D721Med (cell line): ENCODE results near the gene ZNF681.

Experiments
- DNase-seq: peaks from one replicate; pipeline ENCODE4 v3.0.0; 2011; ENCODE audit warnings: low spot score; ENCODE audit not compliant: insufficient read length
- FAIRE-seq: peaks from 2 replicates; lab custom pipeline; 2011; peaks lifted over from hg19 to GRCh38; lab: Jason Lieb, UNC
- TF ChIP-seq, protein P1 (sequence below): IDR thresholded peaks from 2 replicates; pipeline ENCODE4 v1.5.1; 2012; ENCODE audit warnings: mild to moderate bottlenecking, control low read depth; ENCODE audit not compliant: insufficient read depth; ENCODE audit errors: missing control alignments

ZNF681 gene

DNA sequence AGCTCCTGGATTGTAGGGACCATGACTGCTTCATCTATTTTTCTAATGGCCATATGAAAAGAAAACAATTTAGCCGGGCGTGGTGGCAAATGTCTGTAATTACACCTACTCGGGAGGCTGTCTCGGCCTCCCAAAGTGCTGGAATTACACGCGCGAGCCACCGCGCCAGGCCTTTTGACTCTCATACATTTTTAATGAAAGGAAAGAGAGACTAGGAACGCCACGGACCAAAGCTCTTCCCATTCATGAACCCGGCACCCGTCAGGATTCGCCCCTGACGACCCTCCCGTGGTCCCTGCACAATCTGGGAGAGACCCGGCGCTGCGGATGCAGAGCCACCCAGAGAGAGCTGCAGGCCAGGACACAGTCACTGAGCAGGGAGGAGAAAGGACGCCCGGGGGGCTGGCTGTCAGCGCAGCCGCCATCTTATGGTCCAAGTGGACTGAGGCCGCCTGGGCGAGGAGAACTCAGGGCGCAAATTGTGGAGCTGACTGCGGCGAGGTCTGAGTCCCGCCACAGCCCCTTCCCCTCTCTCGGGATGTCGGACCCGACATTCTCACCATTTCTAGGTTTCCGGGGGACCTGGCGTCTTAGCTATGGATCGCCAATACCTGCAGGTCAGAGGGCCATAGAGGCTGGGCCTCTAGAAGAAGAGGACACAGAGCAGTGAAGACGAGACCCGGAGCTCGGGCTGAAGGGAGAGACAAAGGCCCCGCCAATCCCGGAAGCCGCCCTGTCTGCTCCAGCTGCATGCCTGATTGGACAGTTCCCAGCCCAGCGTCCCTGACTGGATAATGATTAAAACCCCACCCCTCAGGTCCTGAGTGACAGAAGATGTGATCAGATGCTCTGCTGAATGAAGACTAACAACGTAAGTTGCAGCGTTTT is at the start of gene ZNF681:
Gene ZNF681, minus strand, starts transcription at position 705 of the 888 bp plus-strand sequence. Its CDS starts 142 bp downstream, at position 563.
- TF ChIP-seq, protein P1, sequence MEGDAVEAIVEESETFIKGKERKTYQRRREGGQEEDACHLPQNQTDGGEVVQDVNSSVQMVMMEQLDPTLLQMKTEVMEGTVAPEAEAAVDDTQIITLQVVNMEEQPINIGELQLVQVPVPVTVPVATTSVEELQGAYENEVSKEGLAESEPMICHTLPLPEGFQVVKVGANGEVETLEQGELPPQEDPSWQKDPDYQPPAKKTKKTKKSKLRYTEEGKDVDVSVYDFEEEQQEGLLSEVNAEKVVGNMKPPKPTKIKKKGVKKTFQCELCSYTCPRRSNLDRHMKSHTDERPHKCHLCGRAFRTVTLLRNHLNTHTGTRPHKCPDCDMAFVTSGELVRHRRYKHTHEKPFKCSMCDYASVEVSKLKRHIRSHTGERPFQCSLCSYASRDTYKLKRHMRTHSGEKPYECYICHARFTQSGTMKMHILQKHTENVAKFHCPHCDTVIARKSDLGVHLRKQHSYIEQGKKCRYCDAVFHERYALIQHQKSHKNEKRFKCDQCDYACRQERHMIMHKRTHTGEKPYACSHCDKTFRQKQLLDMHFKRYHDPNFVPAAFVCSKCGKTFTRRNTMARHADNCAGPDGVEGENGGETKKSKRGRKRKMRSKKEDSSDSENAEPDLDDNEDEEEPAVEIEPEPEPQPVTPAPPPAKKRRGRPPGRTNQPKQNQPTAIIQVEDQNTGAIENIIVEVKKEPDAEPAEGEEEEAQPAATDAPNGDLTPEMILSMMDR: no peak
- FAIRE-seq: peak; percentile 83
- peak; percentile 63 for DNase-seq

DNA sequence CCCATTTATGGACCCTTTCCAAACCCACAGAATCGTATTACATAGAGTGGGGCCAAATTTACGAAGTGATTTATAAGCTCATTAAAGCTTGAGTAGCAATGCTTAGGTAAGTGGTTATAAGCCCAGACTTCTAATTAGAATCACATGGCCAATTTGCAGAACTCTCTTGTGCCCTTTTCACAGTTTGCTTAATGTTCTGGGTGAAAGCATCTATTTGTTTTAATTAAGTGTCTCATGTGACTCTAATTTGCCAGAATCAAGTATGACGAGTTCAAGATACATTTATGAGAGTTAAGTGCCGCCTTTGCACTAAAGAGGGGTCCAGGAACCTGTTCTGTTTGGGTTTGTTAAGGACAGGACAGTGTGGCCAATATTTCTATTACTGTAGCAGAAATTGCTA is 46.0 kb upstream of the ZNF681 start:
- no peak for DNase-seq
- TF ChIP-seq, protein P1: no peak
- no peak for FAIRE-seq

DNA sequence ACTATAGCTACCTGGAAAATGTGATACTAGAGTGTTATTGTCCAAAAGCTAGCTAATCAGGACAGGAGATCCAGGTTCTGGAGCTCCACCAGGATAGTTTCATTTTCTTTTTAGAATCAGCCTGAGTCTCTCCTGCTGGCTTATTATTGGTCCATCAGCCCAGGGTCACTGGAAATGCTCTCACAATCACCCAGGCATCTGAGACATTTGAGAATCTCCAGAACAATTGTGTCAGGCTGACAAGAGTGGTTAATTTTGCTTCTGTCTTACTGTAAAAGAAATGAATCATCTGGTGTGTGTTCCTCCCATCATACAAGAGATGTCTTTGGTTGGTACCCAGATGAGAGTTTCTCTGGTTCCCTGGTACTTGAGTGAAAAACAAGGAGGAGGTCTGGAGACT is 43.6 kb upstream of the ZNF681 start:
- FAIRE-seq (no peak), DNase-seq (no peak)
- TF ChIP-seq, protein P1: no peak

DNA sequence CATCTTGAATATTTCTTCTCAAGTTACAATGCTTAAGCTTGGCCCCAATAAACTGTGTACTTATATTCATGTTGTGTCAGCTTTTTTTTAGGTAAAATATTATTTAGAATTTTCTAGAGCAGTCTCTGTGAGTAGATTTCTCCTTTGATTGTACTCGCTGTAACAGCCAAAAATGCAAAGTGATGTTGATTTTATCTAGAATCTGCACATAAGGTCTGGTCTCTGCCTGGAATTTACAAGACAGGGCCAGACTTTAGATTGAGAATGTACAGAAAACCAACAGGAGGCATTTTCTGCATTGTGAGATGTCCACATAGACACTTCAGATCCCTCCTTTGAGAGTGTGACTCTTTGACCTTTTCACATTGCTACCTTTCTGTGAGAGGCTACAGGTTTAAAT is 43.1 kb upstream of the ZNF681 start:
- FAIRE-seq (no peak), DNase-seq (no peak)

DNA sequence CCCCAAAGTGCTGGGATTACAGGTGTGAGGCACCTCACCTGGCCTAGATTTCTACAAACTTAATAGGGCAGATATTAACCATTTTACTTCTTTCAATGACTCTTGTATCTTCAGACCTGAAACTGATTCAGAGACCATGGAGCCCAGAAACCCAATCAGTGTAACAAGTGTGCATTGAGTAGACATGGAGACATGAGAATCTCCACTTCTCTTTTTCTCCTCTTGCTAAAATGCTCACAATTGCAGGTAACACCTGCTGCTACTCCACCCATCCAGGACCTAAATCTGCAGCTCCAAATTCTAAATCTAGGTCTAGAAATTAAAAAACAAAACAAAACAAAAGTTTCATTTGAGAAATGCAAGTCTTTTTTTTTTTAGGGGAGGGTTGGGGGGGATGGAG is 42.2 kb upstream of the ZNF681 start:
- TF ChIP-seq, protein P1: no peak
- DNase-seq: no peak
- FAIRE-seq: no peak

More for the DNA sequence above, 43.1 kb upstream of the ZNF681 start:
- TF ChIP-seq, protein P1: no peak

DNA sequence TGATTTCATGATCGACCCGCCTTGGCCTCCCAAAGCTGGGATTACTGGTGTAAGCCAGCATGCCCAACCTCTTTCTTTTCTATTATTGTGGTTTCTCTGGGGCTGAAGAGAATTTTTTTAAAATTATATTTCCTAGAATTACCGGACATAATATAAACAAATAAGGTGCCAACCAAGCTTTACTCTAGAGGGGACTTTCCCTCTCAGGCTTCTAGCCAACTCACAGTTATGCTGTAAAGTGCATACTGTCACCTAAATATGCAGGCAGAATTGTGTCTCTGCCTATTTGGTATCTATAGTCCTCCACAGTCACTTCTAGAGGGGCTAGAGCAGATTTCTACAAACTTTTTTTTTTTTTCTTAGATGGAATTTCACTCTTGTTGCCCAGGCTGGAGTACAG is 41.6 kb upstream of the ZNF681 start:
- DNase-seq (no peak), FAIRE-seq (no peak)
- TF ChIP-seq, protein P1: no peak

DNA sequence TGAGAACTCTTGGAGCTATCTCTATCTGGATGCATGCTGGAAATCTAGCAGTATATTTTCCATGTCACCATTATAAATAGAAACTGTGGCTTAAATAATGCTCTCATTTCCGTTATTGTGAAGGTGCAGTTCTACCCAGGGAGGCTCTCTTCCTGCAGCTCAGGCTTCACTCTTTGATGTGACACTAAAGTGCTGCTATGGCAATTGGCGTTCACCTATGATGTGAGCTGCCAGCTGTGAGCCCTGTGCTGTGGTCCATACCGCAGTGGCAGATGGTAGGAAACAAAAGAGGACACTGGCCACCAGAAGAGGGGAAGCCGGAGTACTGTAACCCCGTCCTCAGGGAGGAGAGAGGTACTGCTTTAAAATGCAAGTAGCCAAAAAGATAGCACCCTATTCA is 40.6 kb upstream of the ZNF681 start:
- DNase-seq (no peak), FAIRE-seq (no peak)
- TF ChIP-seq, protein P1: no peak
